Peyer's patch (tissue), 4 donors: ENCODE data around the gene PELI2.

Experiments
- CTCF ChIP-seq, 6 experiments: fragments of 450-650 bp in 4 of 6; fragments of 200-600 bp in 2 of 6; sonication (generic) in 1 of 6; IDR thresholded peaks; one replicate each; pipeline ENCODE4 v1.5.1; 2017 to 2019; ENCODE audit warnings: antibody characterized with exemption in 6 of 6, mild to moderate bottlenecking in 3 of 6, moderate library complexity in 1 of 6
- POLR2A ChIP-seq, 2 donors: fragments of 450-650 bp; IDR thresholded peaks; one replicate each; pipeline ENCODE4 v1.5.1; 2017; ENCODE audit warnings: antibody characterized with exemption in 2 of 2, mild to moderate bottlenecking in 2 of 2, moderate library complexity in 2 of 2

DNA sequence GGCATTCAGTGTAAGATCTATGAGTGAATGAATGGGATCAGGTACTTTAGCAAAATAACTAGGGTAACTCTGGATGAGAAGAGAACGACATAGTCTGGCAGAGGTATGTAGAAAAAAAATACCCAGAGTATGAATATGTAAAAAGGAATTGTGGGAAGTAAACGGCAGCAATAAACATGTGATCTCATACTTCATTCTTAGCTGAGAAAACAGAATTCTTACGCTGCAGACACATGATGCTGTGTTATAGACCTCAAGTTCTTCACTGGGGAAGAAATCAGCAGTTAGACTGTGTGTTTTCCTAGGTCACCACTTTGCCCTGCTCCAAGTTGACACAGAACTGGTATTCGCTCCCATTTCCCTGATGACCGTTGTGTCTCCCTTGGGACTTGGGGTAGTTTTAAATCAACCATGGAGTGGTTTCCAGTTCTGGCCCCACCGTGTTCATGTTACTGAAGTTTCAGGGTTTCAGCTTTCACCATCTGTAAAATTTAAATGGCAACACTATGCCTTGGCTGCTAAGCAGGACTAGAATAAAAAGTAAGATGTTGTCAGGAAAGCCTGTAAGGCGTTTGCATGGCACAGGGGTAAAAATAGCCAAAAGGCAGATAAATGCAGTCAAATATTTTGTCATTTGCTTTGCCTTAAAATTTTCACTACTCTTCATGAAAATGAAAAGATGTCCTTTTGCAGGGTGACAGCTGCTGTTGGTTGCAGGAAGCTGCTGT, 223.7 kb downstream of the PELI2 start:
- TF ChIP-seq CTCF (IDR thresholded peaks at IDR 0.05), result no peak
- TF ChIP-seq POLR2A (IDR thresholded peaks at IDR 0.05), result no peak
